CD4-positive, CD25-positive, alpha-beta regulatory T cell (primary cell): ENCODE data around the gene EGLN3. TPM values are rescaled to one million over a fixed set of nuclear protein-coding genes. Genes with fewer than 3 reads are reported as not detected.

Experiments used
- ATAC-seq, 2 donors: fragments of 150-1000 bp; cut with Tn5 transposase; one replicate each; pipeline ENCODE4 v1.10.0; 2021; ENCODE audit warnings: low read depth in 2 of 2, moderate number of reproducible peaks in 2 of 2, moderate library complexity in 1 of 2
- DNase-seq, 3 donors: peaks; one replicate each; pipeline versions ENCODE4 v3.0.0 to v3.0.0-alpha.2; 2012 to 2022; ENCODE audit warnings: mixed read lengths in 1 of 3
- H3K27ac ChIP-seq: one replicate; pipeline ENCODE4 v1.7.0; 2013; ENCODE audit warnings: mild to moderate bottlenecking, low read length; ENCODE audit not compliant: insufficient read depth, poor library complexity, severe bottlenecking
- H3K27me3 ChIP-seq: one replicate; pipeline ENCODE4 v1.7.0; 2013; ENCODE audit warnings: low read length; ENCODE audit not compliant: control insufficient read depth, insufficient read depth
- H3K36me3 ChIP-seq: one replicate; pipeline ENCODE4 v1.7.0; 2013; ENCODE audit warnings: mild to moderate bottlenecking, low read length, moderate library complexity; ENCODE audit not compliant: control insufficient read depth, insufficient read depth
- H3K4me1 ChIP-seq: 2 replicates; pipeline ENCODE4 v1.7.0; 2013; ENCODE audit warnings: mild to moderate bottlenecking, low read length; ENCODE audit not compliant: insufficient read depth, control insufficient read depth, poor library complexity, severe bottlenecking
- H3K4me3 ChIP-seq: one replicate; pipeline ENCODE4 v1.7.0; 2013; ENCODE audit warnings: low read depth, mild to moderate bottlenecking, low read length, moderate library complexity
- H3K9me3 ChIP-seq, 2 experiments: 1 replicate in 1 of 2; 2 replicates in 1 of 2; pipeline ENCODE4 v1.7.0; 2013; ENCODE audit warnings: low read length in 2 of 2, mild to moderate bottlenecking in 1 of 2, moderate library complexity in 1 of 2; ENCODE audit not compliant: control insufficient read depth in 2 of 2
- H3K27ac Mint-ChIP-seq, 3 donors: one replicate each; pipeline ENCODE4 v1.8.0; 2020 to 2022; ENCODE audit warnings: mild to moderate bottlenecking in 3 of 3, mixed read lengths in 3 of 3, moderate library complexity in 2 of 3
- H3K27me3 Mint-ChIP-seq: one replicate; pipeline ENCODE4 v1.8.0; 2022; ENCODE audit warnings: mild to moderate bottlenecking, mixed read lengths
- H3K36me3 Mint-ChIP-seq: one replicate; pipeline ENCODE4 v1.8.0; 2020; ENCODE audit warnings: mixed read lengths
- H3K4me1 Mint-ChIP-seq, 4 donors: one replicate each; pipeline ENCODE4 v1.8.0; 2020 to 2022; ENCODE audit warnings: mixed read lengths in 4 of 4, mild to moderate bottlenecking in 1 of 4
- H3K4me3 Mint-ChIP-seq, 4 donors: one replicate each; pipeline ENCODE4 v1.8.0; 2020 to 2022; ENCODE audit warnings: mild to moderate bottlenecking in 4 of 4, mixed read lengths in 4 of 4, moderate library complexity in 3 of 4
- H3K9me3 Mint-ChIP-seq, 7 donors: one replicate each; pipeline ENCODE4 v1.8.0; 2020 to 2022; ENCODE audit warnings: mixed read lengths in 7 of 7, mild to moderate bottlenecking in 3 of 7, moderate library complexity in 2 of 7
- polyA plus RNA-seq, 4 donors: library from polyadenylated mRNA; unstranded; fragments of 300-500 nt; fragmentation: Illumina TruSeq; gene quantifications; one replicate each; pipeline ENCODE4 v1.2.3, GENCODE V29; 2021
- total RNA-seq: library from RNA; stranded (reverse); gene quantifications from one replicate; pipeline ENCODE4 v1.2.3, GENCODE V29; 2022

Gene EGLN3
- total and polyA plus RNA-seq, 5 donors from 2014 or later = 0.24 to 1.4 TPM; not detected in 3

DNA sequence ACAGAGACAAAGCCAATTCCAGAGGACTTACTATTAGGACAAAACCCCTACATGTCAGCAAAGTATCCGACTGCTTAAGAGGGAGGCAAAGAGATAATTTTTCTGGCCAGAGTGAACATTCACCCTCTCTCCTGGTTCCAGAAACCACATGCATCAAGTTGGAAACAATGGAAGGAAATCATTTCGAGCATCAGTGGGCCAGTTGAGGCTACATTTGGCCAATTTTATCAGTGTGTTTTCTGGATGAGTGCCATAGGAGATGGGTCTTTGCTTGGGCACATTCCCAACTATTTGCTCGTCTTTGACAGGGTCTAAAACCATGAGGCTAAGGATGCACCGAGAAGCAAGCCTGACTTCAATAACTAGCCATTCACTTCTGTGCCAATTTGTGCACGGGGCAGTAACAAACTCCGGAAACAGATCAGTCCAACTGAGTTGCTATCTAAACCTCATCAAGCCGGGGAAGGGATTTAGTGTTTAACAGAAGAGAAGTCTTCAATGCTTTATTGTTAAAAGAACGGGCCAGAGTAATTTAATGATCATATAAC lies 17.4 kb downstream of the EGLN3 start:
- H3K4me1 ChIP-seq = no peaks in the 10 kb centered on the region
- no peak overlapping the region for H3K4me3 ChIP-seq
- DNase-seq = no peak
- no peaks in the 10 kb centered on the region for H3K27me3 ChIP-seq
- Mint-ChIP-seq H3K4me3 (no peak overlapping the region), H3K4me1 (no peaks in the 10 kb centered on the region), H3K36me3 (no peaks in the 10 kb centered on the region), H3K9me3 (peaks cover 0 to 3% (median 0%) of the 10 kb centered on the region in 7 donors), H3K27ac (no peak overlapping the region), H3K27me3 (no peaks in the 10 kb centered on the region)
- no peaks in the 10 kb centered on the region for H3K9me3 ChIP-seq
- H3K27ac ChIP-seq = no peak overlapping the region
- H3K36me3 ChIP-seq = no peaks in the 10 kb centered on the region
- ATAC-seq = no peak

DNA sequence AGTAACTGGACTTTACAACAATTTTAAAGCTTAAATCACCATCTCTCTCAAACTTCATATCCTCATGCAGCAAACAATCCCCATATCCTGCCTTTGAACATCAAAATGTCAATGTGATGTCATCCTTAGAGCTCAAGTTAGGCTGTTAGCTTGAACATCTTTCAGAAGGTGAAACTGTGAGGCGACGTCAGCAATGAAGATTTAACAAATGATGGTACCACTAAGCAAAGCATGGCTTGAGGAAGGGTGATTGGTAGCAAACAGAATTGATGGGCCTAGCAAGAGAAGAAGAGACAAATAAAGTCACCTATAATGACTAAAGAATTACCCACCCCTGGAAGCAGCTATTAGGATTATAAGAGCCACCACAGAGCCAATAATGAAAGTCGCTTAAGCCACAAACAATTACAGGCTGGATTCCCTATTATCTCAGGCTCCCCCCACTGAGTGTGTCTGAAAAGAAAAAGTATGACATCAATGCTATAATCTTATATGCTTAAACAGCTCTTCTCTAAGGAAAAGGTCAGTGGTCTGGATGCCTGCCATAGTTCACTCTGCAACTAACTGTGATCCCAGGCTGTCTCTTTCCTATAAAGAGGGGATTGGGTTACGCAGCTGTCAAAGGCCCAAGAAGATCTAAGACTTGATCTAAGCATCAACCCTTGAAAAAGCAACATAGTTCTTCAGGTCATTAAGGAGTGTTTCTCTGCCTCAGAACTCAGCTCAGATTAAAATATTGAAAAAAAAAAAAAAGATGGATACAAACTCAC lies 18.1 kb downstream of the EGLN3 start:
- no peaks in the 10 kb centered on the region for H3K27me3 Mint-ChIP-seq
- H3K36me3 Mint-ChIP-seq = no peaks in the 10 kb centered on the region
- no peaks in the 10 kb centered on the region for H3K4me1 ChIP-seq
- H3K27me3 ChIP-seq = no peaks in the 10 kb centered on the region
- H3K9me3 ChIP-seq = no peaks in the 10 kb centered on the region
- no peak overlapping the region for H3K27ac Mint-ChIP-seq
- no peaks in the 10 kb centered on the region for H3K36me3 ChIP-seq
- no peak overlapping the region for H3K4me3 Mint-ChIP-seq
- no peak overlapping the region for H3K27ac ChIP-seq
- no peak overlapping the region for H3K4me3 ChIP-seq
- no peak for DNase-seq
- ATAC-seq = no peak
- H3K4me1 Mint-ChIP-seq = no peaks in the 10 kb centered on the region
- H3K9me3 Mint-ChIP-seq = peaks cover 0 to 3% (median 0%) of the 10 kb centered on the region in 7 donors

DNA sequence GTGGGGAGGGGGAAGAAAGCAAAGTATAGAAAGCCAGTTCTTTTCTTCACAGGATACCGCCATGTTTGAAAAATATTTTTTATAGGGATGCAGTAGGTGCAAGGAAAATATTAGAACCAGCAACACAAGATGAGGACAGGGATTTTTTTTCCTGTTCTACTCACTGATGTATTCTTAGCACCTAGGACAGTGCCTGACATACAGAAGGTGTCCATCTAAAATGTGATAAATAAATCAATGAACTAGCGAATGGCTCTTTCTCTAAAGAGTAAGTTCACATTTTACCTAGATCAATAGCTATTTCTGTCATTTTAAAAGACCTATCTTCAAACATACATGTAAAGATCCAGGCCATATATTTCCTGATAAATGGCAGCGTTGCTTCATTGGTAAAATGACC lies 18.8 kb downstream of the EGLN3 start:
- Mint-ChIP-seq H3K9me3 (peaks cover 0 to 3% (median 0%) of the 10 kb centered on the region in 7 donors), H3K27ac (no peak overlapping the region), H3K27me3 (no peaks in the 10 kb centered on the region), H3K4me3 (no peak overlapping the region), H3K4me1 (no peaks in the 10 kb centered on the region), H3K36me3 (no peaks in the 10 kb centered on the region)
- DNase-seq = no peak
- Histone ChIP-seq H3K4me3 (no peak overlapping the region), H3K36me3 (no peaks in the 10 kb centered on the region), H3K4me1 (no peaks in the 10 kb centered on the region), H3K27me3 (no peaks in the 10 kb centered on the region), H3K9me3 (no peaks in the 10 kb centered on the region), H3K27ac (no peak overlapping the region)
- no peak for ATAC-seq

DNA sequence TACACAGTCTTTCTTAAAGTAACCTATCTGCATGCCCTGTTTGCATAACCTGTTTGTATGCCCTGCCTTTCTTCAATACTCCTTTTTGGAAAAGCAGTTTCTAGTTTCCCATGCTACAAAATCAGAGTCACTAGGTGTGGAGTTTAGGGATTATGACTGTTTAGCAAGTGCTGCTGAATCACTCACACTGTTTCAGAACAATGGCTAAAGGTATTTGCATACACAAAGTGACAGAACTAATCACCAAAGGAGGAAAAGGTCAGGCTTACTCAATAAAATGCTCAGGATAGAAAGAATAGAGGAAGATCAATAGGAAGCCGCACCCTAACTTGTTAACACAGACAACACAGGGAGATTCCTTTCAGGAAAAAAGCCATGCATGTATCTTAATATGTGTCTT lies 19.4 kb downstream of the EGLN3 start:
- Mint-ChIP-seq H3K9me3 (peaks cover 0 to 3% (median 0%) of the 10 kb centered on the region in 7 donors), H3K4me3 (peak overlapping the region in 1 of 4 donors; percentile 57), H3K27me3 (no peaks in the 10 kb centered on the region), H3K4me1 (no peaks in the 10 kb centered on the region), H3K27ac (no peak overlapping the region), H3K36me3 (no peaks in the 10 kb centered on the region)
- Histone ChIP-seq H3K4me1 (no peaks in the 10 kb centered on the region), H3K9me3 (no peaks in the 10 kb centered on the region), H3K27ac (no peak overlapping the region), H3K27me3 (no peaks in the 10 kb centered on the region), H3K36me3 (no peaks in the 10 kb centered on the region), H3K4me3 (no peak overlapping the region)
- ATAC-seq (no peak), DNase-seq (no peak)

DNA sequence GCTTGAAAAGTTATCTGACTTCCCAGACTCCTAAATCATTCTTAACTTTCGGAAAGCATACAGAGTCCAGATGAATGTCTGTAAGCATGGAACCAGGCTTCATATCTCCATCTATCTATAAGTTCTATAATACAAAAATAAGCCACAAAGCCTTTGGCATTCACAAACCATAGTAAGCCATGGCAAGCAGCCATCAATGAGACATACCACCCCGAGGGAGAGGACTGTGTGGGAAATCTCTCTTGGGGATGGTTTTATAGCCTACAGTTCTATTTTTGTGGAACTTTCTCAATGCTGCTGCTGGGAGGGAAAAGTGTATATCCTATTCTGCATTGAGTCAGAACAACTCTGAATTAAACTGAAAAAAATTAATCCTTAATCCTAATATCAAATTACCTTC lies 20.4 kb downstream of the EGLN3 start:
- Histone ChIP-seq H3K4me3 (no peak overlapping the region), H3K9me3 (no peaks in the 10 kb centered on the region), H3K27me3 (no peaks in the 10 kb centered on the region), H3K36me3 (no peaks in the 10 kb centered on the region), H3K27ac (no peak overlapping the region), H3K4me1 (no peaks in the 10 kb centered on the region)
- DNase-seq = no peak
- Mint-ChIP-seq H3K36me3 (no peaks in the 10 kb centered on the region), H3K9me3 (peaks cover 0 to 4% (median 0%) of the 10 kb centered on the region in 7 donors), H3K27me3 (no peaks in the 10 kb centered on the region), H3K4me3 (no peak overlapping the region), H3K4me1 (no peaks in the 10 kb centered on the region), H3K27ac (no peak overlapping the region)
- ATAC-seq = no peak

DNA sequence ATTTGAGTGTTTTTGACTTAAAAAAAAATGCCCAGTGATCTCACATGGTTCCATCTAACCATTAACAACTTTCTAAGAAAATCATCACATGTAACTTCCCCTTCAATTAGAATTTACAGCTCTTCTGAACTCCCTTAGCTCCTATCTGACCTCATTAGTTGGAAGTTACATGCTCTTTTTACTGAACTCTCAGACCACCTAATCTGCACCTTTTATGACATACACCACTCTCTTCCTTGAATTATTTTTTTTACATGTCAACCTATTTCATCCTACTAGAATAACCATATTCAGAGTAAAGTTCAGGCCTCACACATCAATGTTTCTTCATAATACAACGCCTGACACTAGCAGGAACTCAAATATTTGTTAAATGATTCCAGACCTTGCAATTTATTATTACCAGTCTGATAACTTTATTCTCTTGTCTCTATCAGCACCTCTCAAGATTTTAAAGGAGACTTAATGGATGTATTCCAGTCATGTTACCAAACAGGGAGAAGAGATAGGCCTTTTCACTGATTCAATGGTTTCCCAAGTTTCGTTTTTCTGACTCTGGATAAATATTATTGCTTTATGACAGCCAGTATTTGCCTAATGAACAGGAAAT lies 21.0 kb downstream of the EGLN3 start:
- H3K36me3 ChIP-seq = no peaks in the 10 kb centered on the region
- no peaks in the 10 kb centered on the region for H3K4me1 Mint-ChIP-seq
- no peaks in the 10 kb centered on the region for H3K9me3 ChIP-seq
- H3K27ac Mint-ChIP-seq = no peak overlapping the region
- no peak overlapping the region for H3K4me3 Mint-ChIP-seq
- H3K27me3 Mint-ChIP-seq = no peaks in the 10 kb centered on the region
- H3K27ac ChIP-seq = no peak overlapping the region
- H3K36me3 Mint-ChIP-seq = no peaks in the 10 kb centered on the region
- H3K4me1 ChIP-seq = no peaks in the 10 kb centered on the region
- no peak overlapping the region for H3K4me3 ChIP-seq
- DNase-seq (no peak), ATAC-seq (no peak)
- no peaks in the 10 kb centered on the region for H3K27me3 ChIP-seq
- peaks cover 0 to 4% (median 0%) of the 10 kb centered on the region in 7 donors for H3K9me3 Mint-ChIP-seq

DNA sequence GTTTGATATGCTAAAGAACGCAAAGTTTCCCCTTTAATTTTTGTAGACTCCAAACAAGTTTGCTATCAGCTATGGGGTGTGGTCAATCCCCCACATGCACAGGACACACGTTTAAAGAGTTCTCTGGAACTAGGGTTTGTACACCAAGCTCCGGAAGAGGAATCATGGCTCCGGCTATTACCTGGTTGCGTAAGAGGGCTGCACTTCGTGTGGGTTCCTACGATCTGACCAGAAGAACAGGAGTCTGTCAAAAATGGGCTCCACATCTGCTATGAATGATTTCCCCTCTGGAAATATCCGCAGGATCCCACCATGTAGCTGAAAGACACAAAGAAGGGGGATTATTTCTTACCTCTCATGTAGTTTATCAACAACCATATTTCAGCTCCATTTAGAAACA lies 22.0 kb downstream of the EGLN3 start:
- DNase-seq (no peak), ATAC-seq (no peak)
- H3K4me3 ChIP-seq = no peak overlapping the region
- H3K9me3 Mint-ChIP-seq = peaks cover 0 to 4% (median 0%) of the 10 kb centered on the region in 7 donors
- no peaks in the 10 kb centered on the region for H3K9me3 ChIP-seq
- no peaks in the 10 kb centered on the region for H3K27me3 Mint-ChIP-seq
- H3K27me3 ChIP-seq = no peaks in the 10 kb centered on the region
- H3K4me1 ChIP-seq = no peaks in the 10 kb centered on the region
- H3K4me3 Mint-ChIP-seq = no peak overlapping the region
- no peak overlapping the region for H3K27ac Mint-ChIP-seq
- no peaks in the 10 kb centered on the region for H3K4me1 Mint-ChIP-seq
- H3K36me3 Mint-ChIP-seq = no peaks in the 10 kb centered on the region
- H3K27ac ChIP-seq = no peak overlapping the region
- H3K36me3 ChIP-seq = no peaks in the 10 kb centered on the region
